Brain microvascular endothelial cell (primary cell): ENCODE results near the gene SPATA12.

Experiments used
- DNase-seq: peaks from one replicate; pipeline ENCODE4 v3.0.0-alpha.2; 2020
- H3K27ac ChIP-seq: fragments of 250-450 bp; sonication (Bioruptor Pico); 2 replicates; pipeline ENCODE4 v1.5.1; 2020; ENCODE audit warnings: mild to moderate bottlenecking, moderate library complexity
- H3K27me3 ChIP-seq: fragments of 250-450 bp; sonication (Bioruptor Pico); replicated peaks from 2 replicates; pipeline ENCODE4 v1.5.1; 2020; ENCODE audit warnings: mild to moderate bottlenecking
- H3K36me3 ChIP-seq: fragments of 250-450 bp; sonication (Bioruptor Pico); replicated peaks from 2 replicates; pipeline ENCODE4 v1.5.1; 2020; ENCODE audit warnings: mild to moderate bottlenecking
- H3K4me3 ChIP-seq: 2 replicates; pipeline ENCODE4 v1.5.1; 2011; ENCODE audit warnings: low read depth, mild to moderate bottlenecking, control low read depth, low read length, moderate library complexity
- CTCF ChIP-seq: IDR thresholded peaks from 2 replicates; pipeline ENCODE4 v1.5.1; 2011; ENCODE audit warnings: low read depth, mild to moderate bottlenecking, moderate library complexity, low read length, control low read depth, inconsistent platforms; ENCODE audit errors: missing control alignments
- in situ Hi-C: cut with HindIII; loops from 2 replicates; pipeline ENCODE4 v1.10.0; 2017; ENCODE audit warnings: low sequenced_read_pairs, low pct_ligation_motif_present

The SPATA12 gene

GRCh38 chr3:57093489-57093888, 33.0 kb downstream of the SPATA12 start:
- Histone ChIP-seq H3K4me3 (no peak overlapping the region), H3K27ac (no peak overlapping the region), H3K27me3 (no peaks in the 10 kb centered on the region), H3K36me3 (no peaks in the 10 kb centered on the region)
- no peak for TF ChIP-seq CTCF
- no peak for DNase-seq
- in situ Hi-C loops: no loop called here

GRCh38 chr3:57093971-57094535, 33.6 kb downstream of the SPATA12 start:
- in situ Hi-C loops: no loop called here
- no peak for DNase-seq
- Histone ChIP-seq H3K27me3 (no peaks in the 10 kb centered on the region), H3K36me3 (no peaks in the 10 kb centered on the region), H3K27ac (no peak overlapping the region), H3K4me3 (no peak overlapping the region)
- TF ChIP-seq CTCF: no peak

GRCh38 chr3:57094575-57094974, 34.1 kb downstream of the SPATA12 start:
- no peak for DNase-seq
- Histone ChIP-seq H3K27ac (no peak overlapping the region), H3K4me3 (no peak overlapping the region), H3K27me3 (no peaks in the 10 kb centered on the region), H3K36me3 (no peaks in the 10 kb centered on the region)
- TF ChIP-seq CTCF: no peak
- in situ Hi-C loops: no loop called here

GRCh38 chr3:57095363-57095762, 34.9 kb downstream of the SPATA12 start:
- in situ Hi-C loops: no loop called here
- Histone ChIP-seq H3K27me3 (no peaks in the 10 kb centered on the region), H3K27ac (no peak overlapping the region), H3K36me3 (no peaks in the 10 kb centered on the region), H3K4me3 (no peak overlapping the region)
- no peak for TF ChIP-seq CTCF
- no peak for DNase-seq

- in situ Hi-C loops: no loop called here
- TF ChIP-seq CTCF: no peak
- H3K4me3 ChIP-seq: no peak overlapping the region
- H3K36me3 ChIP-seq: no peaks in the 10 kb centered on the region
- H3K27me3 ChIP-seq: no peaks in the 10 kb centered on the region
- DNase-seq: no peak
- H3K27ac ChIP-seq: no peak overlapping the region
These were observed 37.1 kb downstream of the SPATA12 start for GRCh38 chr3:57097536-57097935.
